HEK293 (cell line): ENCODE measurements around the gene CCR3.

Source experiments
- CTCF ChIP-seq: fragments of 450-650 bp; formaldehyde crosslinking; IDR thresholded peaks from 2 replicates; pipeline ENCODE4 v1.5.1; 2016; ENCODE audit warnings: missing biosample characterization, missing genetic modification characterization
- ZNF629 ChIP-seq: fragments of 450-650 bp; formaldehyde crosslinking; IDR thresholded peaks from 2 replicates; pipeline ENCODE4 v1.5.1; 2017; ENCODE audit warnings: missing biosample characterization, missing genetic modification characterization

- no peak for TF ChIP-seq CTCF (tag by site-specific recombination)
- TF ChIP-seq ZNF629 (tag by site-specific recombination) = no peak
These were observed 29.0 kb downstream of the CCR3 start for GRCh38 chr3:46271209-46271745.
